NCI-H2107 (cell line): Measurements from ENCODE around the gene ETV4.

Source experiments
- DNase-seq: peaks from one replicate; lab custom pipeline; 2025; lab: John Stamatoyannopoulos, UW

Gene ETV4

GRCh38 chr17:43546319-43547188 is at the start of gene ETV4:
Gene ETV4, minus strand, starts transcription at chr17:43546340. Its CDS starts 723 bp downstream, at chr17:43545617.
- no peak for DNase-seq

- DNase-seq: no peak
These were observed 49.3 kb upstream of the ETV4 start for GRCh38 chr17:43595466-43595865.

GRCh38 chr17:43591779-43592562 is 45.8 kb upstream of the ETV4 start:
- DNase-seq: no peak

GRCh38 chr17:43591001-43591400 is 44.9 kb upstream of the ETV4 start:
- no peak for DNase-seq

- no peak for DNase-seq
These were observed 42.7 kb upstream of the ETV4 start for GRCh38 chr17:43588664-43589435.

GRCh38 chr17:43588121-43588520 is 42.0 kb upstream of the ETV4 start:
- DNase-seq: no peak

GRCh38 chr17:43587647-43588046 is 41.5 kb upstream of the ETV4 start:
- DNase-seq: no peak

- no peak for DNase-seq
These were observed 38.5 kb upstream of the ETV4 start for GRCh38 chr17:43584666-43585102.

- DNase-seq: no peak
These were observed 37.2 kb upstream of the ETV4 start for GRCh38 chr17:43583332-43583731.

GRCh38 chr17:43581613-43582012 is 35.5 kb upstream of the ETV4 start:
- no peak for DNase-seq

- no peak for DNase-seq
These were observed 35.0 kb upstream of the ETV4 start for GRCh38 chr17:43581130-43581529.

GRCh38 chr17:43579566-43580140 is 33.5 kb upstream of the ETV4 start:
- DNase-seq: no peak

GRCh38 chr17:43578699-43579565 is 32.8 kb upstream of the ETV4 start:
- DNase-seq: no peak

GRCh38 chr17:43578404-43578698 is 32.2 kb upstream of the ETV4 start:
- no peak for DNase-seq

GRCh38 chr17:43577664-43578403 is 31.7 kb upstream of the ETV4 start:
- no peak for DNase-seq

GRCh38 chr17:43576563-43577229 is 30.6 kb upstream of the ETV4 start:
- DNase-seq: peak; percentile 43

- DNase-seq: no peak
These were observed 28.9 kb upstream of the ETV4 start for GRCh38 chr17:43574896-43575525.

GRCh38 chr17:43574348-43574747 is 28.2 kb upstream of the ETV4 start:
- DNase-seq: no peak

GRCh38 chr17:43573579-43574321 is 27.6 kb upstream of the ETV4 start:
- no peak for DNase-seq
